Suppressor macrophage treated with lipopolysaccharide for 1 hour (primary cell): Measurements from ENCODE around the gene ERP27.

Source experiments
- DNase-seq, 3 donors: peaks; one replicate each; pipeline ENCODE4 v3.0.0-alpha.2; 2020 to 2022

ERP27 gene

DNA sequence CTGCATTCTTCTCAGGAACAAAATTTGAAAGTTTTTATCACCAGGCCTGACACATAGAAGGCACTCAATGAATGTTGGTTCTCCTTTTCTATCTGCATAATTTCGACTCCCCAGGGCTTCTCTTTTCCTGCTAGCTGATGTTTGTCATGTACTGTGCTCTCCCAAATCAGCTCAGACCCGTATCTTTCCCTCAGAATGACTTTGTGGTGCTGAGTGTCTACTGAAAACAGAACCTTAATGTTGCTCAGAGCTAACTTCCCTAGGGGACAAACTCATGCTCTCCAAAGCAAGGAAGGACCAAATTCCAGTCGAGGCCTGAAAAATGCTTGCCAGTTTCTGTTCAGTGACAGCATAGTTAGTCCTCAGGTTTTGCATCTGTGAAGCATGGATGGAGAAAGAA, 21.1 kb upstream of the ERP27 start:
- DNase-seq, result peak; percentile 41 to 63 (median 62)

DNA sequence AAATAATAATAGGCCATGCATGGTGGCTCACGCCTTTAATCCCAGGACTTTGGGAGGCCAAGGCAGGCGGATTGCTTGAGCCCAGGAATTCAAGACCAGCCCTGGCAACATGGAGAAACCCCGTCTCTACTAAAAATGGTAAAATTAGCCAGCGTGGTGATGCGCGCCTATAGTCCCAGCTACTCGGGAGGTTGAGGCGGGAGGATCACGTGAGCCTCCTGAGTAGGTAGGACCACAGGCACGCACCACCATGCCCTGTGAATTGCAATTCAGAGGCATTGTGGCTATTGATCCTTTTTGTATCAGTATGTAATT, 20.7 kb upstream of the ERP27 start:
- DNase-seq, result no peak

DNA sequence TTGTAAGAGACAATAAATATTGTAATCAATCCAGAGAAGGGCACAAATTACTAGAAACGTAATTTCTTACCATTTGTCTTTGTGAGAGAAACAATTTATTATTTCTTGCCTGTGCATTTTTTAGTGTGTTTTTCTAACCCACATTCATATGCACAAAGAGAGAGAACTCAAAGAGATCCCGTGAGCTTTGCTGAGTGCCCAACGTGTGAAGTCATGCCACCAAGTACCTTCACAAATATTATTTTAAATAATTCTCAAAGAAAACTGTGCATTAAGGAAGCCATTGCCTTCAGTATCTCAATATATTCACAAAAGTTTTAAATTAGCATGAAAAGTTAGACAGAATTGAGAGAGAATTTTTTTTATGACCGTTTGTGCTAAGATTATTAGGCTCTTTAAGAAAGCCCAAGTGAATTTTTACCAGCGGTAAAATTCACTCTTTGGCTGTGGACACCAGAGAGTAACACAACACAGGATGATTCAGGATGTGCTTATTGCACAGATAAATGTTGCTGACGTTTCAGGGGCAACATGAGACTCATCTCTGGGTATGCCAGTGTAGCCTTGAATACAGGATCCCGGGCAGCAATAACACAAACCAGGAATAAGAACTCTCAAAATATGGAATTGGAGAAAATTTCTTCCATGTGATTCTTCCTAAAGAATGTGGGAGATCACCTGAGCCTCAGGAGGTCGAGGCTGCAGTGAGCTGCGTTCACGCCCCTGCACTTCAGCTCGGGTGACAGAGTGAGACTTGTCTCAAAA, 20.2 kb upstream of the ERP27 start:
- peak in 2 of 3 donors; percentile 54 to 58 for DNase-seq

DNA sequence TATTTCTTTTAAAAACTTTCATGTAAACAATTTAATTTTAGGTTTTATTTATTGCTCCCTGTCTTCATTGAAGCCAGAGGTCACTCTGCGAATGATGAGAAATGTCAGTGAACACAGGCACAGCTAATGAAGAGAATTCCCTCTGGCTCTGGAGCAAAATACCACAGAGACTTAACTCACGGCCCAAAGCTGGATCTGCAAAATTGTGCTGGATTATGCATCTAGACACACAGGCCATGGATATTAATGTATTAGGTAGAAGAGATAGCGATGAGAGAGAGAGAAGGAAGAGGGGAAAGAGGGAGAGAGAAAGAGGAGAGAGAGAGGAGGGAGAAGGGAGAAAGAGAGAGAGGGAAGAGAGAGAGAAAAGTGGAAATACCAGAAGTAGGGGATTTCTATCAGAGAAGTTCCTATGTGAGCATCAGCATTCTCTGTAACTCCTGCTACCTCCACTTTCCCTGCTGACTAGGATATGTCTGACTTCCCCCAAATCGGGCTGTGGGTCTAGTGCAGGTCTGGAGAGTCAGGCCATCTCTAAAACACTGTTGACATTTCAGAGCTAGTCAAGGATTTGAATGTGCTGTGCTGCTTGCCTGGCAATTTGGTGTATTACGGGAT, 19.3 kb upstream of the ERP27 start:
- peak; percentile 56 to 74 (median 59) for DNase-seq

DNA sequence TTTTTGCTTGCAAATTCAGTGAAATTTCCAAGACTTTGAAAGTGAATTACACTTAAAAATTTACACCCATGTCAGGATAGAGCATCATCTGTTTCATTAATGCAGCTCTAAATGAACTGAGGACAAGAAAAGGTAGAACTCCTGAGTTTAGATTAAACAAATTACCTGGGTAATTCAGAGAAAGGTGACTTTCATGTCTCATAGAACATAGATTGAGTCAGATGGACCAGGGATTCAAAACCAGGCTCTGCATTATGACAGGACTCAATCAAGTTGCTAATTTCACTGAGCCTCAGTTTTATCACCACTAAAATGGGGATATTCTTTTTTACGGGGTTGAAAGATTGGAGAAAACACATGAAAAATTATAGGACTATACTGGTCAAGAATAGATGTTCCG, 18.6 kb upstream of the ERP27 start:
- no peak for DNase-seq

DNA sequence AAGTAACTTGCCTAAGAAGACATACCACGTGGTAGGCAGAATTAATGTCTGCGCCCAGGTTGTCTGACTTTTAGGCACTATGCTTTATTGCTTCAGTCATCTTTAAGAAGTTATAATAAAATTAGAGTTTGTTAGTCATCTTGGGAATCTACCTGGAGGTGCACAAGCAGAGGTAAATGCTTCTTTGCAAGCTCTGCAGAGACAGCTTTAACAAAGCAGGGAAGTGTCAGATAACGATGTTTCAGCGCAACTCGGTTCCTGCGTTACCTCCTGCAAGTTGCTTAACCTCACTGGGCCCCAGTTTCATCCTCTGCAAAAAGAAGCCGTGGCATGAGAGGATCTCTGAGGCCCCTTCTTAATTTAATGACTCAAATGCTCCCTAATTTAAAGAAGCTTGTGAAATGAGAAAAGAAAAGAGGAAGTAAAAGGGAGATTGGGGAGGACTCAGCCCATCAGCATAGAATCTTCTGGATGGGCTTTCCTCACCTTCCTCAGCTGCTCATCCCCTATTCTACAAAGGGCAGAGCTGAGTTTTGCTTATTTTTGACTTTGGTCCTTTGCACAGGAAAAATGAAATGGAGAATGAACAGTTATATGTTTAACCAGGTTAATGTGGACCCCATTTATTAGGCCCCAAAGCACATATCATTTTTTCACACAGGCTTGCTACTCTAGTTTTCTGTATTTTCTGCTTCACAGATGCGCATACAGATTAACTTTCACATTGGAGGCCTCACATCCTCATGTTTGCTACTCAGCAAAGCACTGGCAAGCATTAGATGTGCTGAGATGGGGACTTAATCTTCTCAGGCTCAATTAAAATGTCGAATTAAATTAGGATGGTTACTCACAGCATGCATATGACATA, 17.9 kb upstream of the ERP27 start:
- DNase-seq, result peak; percentile 39 to 76 (median 64)

DNA sequence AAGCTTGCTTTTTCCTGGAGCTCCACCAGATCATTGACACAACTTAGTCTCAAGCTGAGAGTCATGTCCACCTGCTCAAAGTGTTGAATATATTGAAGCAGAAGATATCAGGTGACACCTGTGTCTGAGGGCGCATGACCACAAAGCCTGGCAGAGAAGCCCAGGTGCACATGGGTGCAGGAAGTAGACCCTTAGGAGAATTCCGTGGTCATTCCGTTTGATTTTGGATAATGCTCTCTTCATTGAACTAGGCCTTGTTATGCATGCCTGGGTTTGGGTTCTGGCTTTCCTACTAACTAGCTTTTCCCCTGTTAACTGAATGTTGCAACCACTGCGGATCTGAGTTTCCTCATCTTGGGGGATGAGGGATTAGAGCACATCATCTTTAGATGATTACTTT, 15.9 kb upstream of the ERP27 start:
- peak in 1 of 3 donors; percentile 31 for DNase-seq

DNA sequence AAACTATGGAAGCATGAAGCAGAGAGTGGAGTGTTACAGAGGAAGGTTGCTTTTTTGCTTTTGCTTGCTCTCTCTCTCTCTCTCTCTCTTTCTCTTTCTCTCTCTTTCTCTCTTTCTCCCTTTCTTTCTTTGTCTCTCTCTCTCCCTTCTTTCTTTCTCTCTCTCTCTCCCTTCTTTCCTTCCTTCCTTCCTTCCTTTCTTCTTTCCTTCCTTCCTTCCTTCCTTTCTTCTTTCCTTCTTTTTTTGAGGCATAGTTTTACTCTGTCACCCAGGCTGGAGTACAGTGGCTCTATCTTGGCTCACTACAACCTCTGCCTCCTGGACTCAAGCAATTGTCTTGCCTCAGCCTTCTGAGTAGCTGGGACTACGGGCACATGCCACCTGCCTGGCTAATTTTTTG, 15.4 kb upstream of the ERP27 start:
- no peak for DNase-seq

DNA sequence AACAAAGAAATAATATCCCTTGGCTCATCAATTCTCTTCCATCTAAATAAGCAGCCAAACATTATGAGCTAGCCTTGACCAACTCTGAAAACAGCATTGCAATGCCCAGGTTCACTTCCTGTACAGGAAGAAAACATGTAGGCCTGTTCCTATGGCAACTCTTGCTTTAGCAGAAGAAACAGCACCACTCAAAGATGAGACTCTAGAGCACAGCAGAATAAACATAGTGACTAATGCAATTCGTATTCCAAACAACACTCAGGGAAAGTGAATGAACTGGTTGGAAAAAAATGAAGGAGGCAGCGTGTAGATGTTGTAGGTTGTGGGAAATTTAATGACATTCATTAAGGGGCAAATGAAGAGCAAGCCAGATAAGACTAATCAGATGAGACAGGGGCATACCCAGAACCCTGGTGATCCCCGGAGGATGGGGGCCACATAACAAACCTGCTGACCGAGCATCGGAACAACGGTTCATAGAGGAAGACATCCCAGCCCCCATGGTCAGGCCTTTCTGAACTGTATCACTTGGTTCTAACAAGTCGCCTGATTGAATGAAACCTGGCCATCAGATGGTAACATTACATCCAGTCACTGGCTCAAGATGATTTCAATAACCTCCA, 14.1 kb upstream of the ERP27 start:
- DNase-seq, result peak; percentile 66 to 80 (median 70)

DNA sequence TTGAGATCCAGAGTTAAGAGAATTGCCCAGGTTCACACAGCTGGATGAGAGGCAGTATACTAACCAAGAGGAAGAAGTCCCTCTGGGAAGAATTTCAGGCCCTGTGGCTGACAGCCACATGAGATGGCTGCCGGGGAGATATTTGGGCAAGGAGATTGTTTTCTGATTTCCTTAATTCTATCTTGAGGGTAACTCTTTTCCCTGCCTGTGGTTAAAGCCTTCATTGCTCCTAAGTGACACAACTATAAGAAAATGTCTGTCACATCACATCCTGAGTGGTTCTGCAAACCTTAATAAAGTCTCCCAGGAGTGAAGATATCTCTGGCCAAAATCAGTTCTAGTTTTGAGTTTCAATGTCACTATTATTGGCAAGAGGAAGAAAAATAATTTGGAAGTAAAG, 13.5 kb upstream of the ERP27 start:
- no peak for DNase-seq

DNA sequence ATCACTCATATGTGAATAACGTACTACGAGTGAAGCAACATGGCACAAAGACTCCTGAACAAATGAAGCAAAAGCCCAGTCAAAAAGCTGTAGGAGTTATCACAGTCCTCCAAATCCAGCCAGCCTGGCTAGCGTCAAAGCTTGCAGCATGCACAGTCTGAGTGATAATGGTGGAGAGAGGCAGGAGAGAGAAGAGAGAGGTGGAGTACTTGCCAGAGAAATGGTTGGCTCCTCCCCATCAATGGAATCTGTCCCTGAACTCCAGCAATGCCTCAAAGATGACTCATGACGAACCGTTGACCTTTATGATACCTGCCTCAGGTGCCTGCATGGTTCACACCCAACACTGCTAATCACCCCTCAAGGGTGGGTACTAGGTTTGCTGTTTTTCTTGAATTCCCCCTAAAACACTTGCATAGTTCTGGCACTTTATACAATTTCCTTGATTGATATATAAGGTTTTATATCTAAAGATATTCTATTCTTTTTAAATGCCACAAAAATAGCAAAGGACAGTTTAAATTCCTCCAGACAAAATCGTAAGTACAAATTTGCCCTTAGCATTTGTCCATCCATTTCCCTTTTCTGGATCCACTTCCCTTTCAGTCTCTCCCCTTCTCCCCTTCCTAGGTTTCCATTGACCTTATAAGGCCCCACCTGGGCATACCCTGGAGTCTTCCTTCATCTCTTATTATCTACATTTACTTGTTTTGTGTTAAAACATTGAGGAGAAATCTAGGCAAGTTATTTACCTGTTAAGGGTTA, 12.8 kb upstream of the ERP27 start:
- no peak for DNase-seq

DNA sequence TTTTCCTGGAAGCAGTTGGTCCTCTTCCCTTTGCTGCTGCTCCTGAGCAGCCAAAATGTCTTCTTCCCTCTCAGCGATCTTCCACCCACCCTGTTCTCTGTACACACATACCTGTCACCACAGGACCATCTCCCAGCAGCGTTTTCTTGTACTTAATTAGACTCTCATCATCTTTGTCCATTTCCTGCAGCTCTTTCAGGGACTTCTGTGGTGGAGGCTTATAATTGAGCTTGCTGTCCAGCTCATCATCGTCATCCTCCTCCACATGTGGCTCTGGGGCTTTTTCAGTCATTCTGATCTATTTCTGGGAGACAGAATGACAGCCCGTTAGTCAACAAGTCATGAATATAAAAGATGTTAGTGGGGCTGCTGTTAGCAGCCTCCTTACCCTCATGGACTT, 12.1 kb upstream of the ERP27 start:
- DNase-seq, result peak; percentile 43 to 53 (median 46)

DNA sequence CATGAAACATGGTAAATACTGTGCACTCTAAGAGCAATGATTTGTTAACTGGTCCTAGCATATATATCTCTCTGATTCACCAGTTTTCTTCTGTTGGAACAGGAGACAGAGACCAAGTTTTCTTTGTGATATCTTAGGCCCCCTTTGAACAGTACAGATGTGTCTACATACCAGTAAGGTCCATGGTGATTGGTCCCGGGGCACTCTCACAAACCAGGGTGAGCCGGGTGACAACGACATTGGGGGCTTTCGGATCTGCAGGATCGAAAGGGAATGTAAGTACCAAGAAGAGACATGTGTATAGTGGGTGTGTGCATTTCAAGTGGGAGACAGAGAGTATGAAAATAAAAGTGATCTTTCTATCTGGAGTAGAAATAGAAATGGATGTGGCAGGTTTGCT, 11.3 kb upstream of the ERP27 start:
- no peak for DNase-seq

DNA sequence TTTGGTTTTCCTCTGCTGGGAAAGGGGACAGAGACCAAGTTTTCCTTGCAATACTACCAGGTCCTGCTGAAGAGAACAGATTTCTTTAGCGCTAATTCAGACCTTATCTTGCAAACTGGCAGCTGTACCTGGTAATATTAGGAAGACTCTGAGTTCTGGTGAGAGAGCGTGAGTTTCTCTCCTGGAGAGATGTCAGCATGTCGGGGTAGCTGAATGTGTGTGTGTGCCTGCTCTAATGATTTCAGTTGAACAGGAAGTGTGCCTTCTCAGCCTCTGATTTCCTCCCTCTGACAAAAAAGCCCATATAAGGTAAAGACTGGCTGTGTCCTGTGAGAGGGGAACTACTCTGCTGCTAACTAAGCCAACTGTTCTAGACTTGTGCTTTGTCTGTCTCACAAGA, 10.3 kb upstream of the ERP27 start:
- peak; percentile 70 to 83 (median 83) for DNase-seq

DNA sequence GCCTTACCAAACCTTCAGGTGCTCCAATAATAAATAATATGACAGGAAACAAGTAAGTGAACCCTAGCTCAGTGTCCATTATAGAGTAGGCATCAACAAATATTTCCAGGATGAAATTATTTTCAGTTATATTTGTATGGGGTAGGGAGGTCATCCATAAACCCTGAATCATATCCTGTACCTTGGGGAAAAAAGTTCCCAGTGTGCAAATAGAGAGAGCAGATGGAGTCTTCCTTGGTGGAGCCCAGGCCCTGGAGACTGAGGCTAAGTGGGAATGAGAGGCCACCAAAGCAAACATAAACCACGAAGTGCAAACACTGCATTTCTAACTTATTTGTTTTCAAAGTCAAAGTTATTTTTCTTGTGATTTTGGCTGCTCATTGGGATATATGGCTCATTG, 8.5 kb upstream of the ERP27 start:
- no peak for DNase-seq

DNA sequence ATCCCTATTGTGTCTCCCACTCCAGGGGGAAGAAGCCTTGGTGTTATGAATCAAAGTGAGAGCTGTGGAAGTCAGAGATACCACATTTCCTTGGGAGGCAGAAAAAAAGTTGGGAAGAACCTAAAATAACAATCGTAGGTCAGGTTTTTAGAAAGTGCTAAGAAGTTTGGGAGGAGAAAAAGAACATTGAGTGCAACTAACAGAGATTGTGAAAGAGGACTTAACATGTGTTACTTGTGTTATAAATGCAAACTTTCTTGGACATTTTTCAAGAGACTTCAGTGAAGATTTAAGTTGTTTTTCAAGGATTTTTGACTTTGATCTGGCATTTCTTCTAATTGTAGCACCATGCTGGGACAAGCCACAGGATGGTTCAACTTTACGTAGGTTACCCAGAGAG, 7.8 kb upstream of the ERP27 start:
- no peak for DNase-seq

DNA sequence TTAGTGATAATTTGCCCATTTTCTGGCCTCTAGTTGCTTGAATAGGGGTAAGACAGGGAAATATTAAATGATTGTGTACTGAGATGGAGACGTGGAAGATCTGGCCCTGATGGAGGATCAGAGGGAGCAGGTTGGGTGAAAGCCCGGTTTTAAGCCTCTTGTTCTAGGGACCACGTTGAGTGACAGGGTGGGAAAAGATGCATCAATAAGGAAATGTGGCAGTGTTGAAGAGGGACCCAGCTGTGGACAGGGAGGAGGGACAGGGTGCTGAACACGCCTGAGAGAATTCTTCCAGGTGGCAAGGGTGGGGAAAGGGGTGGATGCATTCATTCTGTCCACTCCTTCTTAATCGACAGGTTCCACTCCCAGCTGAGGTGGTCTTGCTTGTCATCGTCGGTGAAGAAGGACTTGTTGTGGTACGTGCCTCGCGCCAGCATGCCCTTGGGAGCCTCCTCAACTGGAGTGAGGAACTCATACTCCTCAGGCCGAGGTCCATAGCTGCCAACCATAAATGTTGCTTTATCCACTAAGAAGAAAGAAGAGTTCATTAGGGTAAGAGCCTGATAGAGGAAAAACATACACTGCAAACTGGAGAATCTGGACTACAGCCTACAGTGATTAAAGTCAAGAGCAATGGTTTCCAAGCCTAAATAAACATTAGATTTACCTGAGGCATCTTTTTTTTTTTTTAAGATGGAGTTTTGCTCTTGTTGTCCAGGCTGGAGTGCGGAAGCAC, 4.0 kb upstream of the ERP27 start:
- DNase-seq, result no peak

DNA sequence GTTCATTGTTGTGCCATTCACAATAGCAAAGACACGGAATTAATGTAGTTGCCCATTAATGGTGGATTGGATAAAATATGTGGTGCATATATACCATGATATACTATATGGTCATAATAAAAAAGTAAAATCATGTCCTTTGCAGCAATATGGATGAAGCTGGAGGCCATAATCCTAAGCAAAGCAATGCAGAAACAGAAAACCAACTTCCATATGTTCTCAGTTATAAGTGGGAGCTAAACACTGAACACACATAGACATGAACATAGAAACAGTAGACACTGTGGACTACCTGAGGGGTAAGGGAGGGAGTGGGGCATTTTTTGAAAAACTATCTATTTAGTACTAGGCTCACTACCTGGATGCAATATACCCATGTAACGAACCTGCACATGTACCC, 3.0 kb upstream of the ERP27 start:
- no peak for DNase-seq

DNA sequence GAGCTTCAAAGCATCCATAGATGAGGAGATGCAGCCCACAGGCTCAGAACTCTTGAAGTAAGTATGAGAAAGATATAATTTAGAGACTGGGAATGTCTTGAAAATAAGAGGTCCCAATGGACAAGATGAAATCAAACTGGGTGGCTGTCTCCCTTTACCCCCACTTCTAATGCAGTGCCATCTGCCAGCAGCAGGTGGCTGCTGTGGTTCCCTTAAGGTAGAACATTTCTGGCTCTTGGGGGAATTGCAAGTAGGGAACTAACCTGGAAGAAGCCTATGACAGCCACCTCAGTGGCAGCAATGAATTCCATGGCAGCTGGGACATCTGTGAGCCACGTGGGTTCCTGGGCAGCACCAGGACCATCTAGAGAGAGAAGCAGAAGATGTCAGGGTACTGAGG, 648 bp downstream of the ERP27 start:
- DNase-seq, result peak in 1 of 3 donors; percentile 22

DNA sequence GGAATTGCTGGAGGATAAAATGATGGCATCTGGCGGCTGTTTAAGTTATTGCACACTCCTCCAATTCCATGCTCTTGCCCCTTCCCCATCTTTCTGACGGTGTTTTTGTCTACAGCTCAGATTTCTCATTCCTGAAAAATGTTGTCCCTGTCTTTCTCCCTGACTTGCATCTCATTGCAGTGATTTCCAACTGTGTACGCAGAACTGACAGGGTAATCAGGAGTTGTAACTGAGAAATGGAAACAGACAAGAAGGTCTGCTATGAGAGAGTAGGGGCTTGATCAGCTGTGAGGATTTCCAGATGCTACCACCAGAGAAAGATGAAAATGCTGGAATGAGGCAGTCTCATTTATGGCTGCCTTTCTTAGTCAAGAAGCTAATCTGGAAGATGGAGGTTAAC, 1.3 kb downstream of the ERP27 start:
- no peak for DNase-seq

DNA sequence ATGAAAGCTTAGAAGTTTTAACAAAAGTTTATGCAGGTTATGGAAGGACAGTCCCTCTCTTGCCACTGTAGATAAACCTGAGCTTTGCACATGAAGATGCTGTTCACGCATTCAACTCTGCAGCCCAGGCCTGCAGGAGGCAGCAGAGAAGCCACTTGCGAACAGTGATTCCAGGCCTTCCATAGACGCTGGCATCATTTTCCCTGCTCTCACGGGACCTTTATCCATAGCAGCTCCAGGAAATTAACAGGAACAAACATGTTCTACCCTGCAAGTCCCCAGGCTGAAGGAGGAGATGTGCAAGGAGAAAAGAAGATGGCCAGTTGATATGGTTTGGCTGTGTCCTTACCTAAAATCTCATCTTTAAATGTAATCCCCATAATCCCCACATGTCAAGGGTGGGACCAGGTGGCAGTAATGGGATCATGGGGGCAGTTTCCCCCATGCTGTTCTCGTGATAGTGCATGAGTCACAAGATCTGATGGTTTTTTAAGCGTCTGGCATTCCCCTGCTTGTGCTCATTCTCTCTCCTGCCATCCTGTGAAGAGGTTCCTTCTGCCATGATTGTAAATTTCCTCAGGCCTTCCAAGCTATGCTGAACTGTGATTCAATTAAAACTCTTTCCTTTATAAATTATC, 2.0 kb downstream of the ERP27 start:
- peak in 2 of 3 donors; percentile 29 to 44 for DNase-seq
